NCI-H128 (cell line): Measurements from ENCODE around the gene IL20RB.

ENCODE experiments used
- DNase-seq: peaks from one replicate; lab custom pipeline; 2025; ENCODE audit not compliant: unreplicated experiment; lab: John Stamatoyannopoulos, UW

IL20RB gene, protein sequence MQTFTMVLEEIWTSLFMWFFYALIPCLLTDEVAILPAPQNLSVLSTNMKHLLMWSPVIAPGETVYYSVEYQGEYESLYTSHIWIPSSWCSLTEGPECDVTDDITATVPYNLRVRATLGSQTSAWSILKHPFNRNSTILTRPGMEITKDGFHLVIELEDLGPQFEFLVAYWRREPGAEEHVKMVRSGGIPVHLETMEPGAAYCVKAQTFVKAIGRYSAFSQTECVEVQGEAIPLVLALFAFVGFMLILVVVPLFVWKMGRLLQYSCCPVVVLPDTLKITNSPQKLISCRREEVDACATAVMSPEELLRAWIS

DNA sequence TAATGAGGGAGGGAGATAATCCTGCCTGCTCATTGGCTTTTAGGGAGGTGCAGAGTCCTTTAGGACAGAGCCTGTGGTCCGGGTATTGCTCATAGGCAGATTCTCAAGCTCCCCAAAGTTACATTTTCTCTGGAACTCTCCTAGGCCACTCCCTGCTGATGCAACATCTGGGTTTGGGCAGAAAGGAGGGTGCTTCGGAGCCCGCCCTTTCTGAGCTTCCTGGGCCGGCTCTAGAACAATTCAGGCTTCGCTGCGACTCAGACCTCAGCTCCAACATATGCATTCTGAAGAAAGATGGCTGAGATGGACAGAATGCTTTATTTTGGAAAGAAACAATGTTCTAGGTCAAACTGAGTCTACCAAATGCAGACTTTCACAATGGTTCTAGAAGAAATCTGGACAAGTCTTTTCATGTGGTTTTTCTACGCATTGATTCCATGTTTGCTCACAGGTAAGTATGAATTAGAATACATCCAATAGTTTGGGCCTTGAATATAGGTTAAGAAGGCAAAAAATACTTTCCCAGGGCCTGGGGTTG lies at the start of gene IL20RB:
TSS of gene IL20RB (plus strand) at position 233 of the 538 bp plus-strand sequence. CDS start at position 364, 131 bp downstream.
- DNase-seq = no peak

DNA sequence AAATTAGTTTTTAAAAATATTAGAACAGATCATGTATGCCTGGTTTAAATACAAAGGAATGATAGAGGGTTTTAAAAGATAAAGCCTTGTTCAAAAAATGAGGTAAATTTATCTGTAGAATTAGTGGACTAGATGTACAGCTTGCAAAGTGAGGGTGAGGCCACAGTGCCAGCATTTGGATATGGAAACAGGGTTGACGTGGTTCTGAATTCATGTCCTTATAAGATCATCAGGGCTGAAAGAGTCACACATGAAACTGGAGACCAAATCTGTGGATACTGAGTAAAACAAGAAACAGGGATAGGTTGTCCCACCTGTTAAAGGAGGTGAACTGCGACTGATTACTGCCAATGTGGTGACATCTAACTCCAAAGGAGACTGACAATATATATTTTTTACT lies 49.5 kb upstream of the IL20RB start:
- DNase-seq = no peak

DNA sequence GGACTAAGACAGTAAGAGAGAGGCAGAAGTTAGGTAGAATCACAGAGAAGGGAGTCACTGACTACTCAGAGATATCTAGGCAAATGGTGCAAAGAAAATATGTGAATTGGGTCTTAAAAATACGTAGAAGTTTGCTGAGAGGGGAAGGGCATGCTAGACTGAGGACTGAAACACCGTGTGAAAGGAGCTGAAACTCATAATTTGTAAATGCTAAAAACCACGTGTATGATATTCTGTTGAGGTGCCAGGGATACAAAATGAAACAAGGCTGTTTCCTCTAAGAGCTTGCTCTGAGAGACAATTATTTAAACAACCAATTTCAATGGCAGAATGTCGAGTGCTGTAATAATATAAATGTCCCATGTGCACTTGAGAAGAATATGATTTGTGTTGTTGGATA lies 48.6 kb upstream of the IL20RB start:
- DNase-seq = no peak

DNA sequence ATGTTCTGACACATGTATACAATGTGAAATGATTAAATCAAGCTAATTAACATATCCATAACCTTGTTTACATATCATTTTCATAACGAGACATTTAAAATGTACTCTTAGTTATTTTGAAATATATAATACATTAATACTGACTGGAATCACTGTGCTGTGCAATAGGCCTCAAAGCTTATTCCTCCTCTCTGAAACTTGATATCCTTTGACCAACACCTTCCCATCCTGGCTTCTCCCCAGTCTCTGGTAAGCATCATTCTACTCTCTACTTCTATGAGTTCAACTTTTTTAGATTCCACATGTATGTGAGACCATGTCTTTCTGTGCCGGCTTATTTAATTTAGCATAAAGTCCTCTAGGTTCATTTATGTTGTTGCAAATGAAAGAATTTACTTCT lies 47.1 kb upstream of the IL20RB start:
- DNase-seq = no peak

DNA sequence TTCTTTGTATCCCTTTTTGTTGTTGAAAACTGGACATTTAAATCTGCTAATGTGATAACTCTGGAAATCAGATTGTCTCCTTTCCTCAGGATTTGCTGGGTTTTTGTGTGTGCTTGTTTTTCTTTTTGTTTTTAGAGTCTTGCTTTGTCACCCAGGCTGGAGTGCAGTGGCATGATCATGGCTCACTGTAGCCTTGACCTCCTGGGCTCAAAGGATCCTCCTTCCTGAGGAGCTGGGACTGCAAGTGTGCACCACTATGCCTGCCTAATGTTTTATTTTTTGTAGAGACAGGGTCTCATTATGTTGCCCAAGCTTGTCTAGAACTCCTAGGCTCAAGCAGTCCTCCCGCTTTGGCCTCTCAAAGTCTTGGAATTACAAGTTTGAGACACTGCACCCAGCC lies 44.6 kb upstream of the IL20RB start:
- no peak for DNase-seq

DNA sequence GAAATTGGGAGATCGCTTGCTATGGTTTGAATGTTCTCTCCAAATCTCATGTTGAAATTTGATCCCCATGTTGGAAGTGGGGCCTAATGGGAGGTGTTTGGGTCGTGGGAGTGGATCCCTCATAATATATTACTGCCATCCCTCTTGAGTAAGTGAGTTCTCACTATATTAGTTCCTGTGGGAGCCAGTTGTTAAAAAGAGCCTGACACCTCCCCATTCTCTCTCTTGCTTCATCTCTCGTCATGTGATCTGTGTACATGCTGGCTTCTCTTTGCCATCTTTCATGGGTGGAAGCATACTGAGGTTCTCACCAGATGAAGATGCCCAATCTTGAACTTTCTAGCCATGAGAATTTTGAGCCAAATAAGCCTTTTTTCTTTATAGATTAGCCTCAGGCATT lies 43.0 kb upstream of the IL20RB start:
- no peak for DNase-seq

DNA sequence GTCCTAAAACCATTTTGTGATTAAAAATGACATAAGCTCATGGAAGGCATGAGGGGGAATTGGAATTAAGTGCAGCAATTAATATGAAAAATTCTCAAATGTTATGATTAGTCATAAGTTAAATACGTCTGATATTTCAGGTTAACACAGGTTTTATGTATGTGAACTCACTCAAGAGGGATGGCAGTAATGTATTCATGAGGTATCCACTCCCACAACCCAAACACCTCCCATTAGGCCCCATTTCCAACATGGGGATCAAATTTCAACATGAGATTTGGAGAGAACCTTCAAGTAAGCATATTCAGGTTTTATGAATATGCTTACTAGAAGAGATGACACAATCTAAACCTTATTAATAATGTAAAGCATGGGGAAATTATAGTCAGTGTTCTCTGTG lies 41.6 kb upstream of the IL20RB start:
- no peak for DNase-seq

DNA sequence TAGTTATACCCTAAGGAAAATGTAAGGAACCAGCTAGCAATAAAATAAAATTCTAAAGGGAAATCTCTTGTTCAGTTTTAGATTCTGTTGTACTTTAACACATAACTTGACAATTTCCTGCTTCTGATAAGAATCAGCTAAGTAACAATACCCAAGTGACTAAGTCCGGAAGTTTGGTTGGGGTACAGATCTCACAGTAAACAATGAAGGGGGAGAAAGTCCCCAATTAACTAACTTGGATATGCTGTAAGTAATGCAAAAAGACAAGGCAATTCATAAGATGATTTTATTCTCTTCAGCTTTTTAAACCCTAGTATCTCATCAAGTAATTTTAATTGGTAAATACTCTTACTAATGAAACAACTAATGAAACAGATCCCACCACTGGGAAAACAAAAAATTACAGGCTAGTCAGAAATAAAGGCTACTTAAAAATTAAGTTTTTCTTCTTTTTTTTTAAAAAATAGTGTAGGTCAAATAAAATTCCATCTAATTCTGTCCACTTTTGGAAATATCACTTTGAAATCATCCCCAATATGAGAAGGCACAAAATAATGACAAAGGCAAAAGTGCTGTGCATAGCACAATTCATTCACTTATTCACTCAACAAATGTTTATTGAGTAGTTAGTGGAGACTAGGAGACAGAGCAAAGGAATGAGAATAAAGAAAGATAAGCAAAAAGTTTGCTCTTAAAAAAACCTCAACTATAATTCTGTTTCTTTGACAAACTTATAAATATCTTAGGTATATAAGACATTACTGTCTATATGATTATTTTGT lies 37.8 kb upstream of the IL20RB start:
- no peak for DNase-seq

DNA sequence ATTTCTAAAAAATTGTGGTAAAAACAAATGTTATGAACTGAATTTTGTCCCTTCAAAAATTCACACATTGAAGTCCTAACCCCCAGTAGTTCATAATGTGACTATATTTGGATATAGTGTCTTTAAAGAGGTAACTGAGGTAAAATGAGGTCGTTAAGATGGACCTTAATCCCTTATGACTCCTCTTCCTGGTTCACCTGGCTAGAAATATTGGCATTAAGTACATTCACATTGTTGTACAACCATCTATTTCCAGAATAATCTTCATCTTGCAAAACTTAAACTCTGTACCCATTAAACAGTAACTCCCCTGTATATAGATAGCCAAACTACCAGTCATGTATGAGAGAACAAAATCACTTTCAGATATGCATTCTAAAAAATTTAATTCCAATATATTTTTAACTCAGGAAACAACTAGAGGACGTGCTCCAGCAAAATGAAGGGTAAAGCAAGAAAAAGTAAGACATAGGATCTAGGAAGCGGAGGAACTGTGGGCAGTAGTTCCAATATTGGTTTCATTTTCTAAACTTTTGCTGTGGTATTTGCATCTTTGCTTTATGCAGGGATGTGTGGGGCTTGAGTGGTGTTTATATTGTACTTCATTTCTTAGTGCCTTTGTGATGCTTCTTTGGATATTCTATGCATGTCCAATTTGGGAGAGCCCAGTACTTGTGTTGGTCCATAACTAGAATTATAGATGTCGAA lies 36.7 kb upstream of the IL20RB start:
- DNase-seq = no peak

DNA sequence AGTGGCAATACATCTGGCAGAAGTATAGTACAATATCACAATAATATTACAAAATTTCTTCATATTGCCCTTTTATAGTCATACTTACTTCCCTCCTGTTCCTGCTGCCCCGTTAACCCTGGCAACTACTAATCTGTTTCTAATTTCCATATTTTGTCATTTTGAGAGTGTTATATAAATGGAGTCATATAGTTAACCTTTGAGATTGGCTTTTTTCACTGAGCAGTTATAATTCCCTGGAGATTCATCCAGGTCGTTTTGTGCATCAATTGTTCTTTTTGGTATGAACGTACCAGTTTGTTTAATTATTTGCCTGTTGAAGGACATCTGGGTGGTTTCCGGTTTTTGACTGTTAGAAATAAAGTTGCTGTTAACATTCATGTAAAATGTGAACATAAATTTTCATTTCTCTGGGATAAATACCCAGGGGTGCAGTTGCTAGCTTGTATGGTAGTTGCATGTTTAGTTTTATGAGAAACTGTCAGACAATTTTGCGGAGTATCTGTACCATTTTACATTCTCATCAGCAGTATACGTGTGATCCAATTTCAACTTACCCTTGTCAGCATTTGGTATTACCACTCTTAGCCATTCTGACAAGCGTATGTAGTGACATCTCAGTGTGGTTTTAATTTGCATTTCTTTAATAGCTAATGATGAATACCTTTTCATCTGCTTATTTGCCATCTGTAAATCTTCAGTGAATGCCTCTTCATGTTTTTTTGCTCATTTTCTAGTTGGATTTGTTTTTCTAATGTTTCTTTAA lies 32.2 kb upstream of the IL20RB start:
- no peak for DNase-seq

DNA sequence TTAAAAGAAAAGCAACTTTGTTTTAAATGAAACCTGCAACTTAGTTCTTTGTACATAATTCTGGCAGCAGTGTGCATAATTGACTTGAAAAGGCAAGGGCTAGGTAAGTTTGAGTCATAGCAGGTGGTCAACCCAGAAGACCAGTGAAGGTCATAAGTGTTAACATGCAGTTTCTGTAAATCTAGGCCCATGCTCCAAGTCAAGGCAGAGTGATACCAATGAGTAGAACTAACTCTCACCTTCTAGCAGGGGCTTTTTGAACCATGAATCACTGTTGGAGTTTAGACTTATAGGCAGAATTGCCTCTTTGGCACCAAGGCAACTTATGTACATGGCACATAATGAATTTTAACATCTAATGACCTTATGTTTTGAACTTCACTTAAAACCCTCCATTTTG lies 29.5 kb upstream of the IL20RB start:
- no peak for DNase-seq

DNA sequence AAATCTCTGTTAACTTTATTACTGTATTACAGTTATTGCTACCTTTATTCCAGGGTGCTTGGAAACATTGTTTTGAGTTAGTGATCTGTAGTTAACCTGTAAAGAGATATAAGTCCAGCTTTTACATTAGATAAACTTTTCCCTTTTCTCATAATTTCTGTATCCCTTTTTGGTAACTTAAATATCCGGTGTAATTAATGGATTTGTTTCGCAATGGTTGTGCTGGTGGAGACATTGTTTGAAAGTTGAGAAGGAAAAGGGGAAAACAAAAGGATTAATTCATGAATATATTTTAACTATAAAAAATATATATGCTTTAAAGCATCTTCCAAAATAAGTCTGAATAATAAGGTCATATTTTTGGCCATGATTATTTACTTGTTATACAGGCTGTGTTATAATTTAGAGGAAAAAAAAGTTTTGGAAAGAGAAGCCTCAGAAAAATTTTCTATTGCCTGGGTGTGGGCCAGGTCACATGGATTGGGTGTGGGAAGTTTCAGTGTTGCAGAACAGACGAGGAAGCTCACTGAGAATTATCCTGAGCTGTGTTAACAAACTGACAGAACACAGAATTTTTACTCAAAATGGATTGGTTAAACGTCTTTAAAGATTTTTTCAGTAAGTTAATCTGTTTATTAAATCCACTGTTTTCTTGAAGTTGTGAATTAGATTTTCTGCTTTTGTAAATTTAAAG lies 27.7 kb upstream of the IL20RB start:
- no peak for DNase-seq

DNA sequence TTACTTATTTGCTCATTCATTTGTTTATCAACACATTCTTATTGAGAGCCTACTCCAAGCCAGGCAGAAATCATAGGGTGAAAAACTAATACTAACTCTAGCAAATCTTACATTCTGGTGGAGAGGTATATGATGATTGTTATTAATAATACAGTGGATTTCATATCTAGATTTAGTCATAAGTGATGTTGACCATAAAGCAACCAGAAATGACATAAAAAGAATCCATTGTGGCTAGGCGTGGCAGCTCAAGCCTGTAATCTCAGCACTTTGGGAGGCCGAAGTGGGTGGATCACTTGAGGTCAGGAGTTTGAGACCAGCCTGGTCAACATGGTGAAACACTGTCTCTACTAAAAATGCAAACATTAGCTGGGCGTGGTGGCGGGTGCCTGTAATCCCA lies 26.2 kb upstream of the IL20RB start:
- DNase-seq = no peak

DNA sequence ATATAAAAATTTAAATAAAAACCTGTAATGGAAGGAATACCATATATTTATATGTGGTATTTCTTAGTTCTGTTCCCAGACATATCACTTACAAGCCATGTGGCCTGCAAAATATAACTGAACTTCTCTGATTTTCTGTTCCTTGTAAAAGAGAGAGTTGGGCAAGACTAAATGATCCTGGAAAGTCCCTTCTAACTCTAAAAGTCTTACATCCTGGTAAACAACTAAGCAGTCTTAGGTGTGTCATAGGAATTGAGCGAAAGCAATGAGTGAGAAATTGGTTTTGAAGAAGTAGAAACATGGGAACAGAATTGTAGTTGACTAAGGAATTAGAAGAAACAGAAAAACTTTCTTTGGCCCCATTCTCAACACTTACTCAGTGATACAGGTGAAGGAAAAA lies 25.3 kb upstream of the IL20RB start:
- no peak for DNase-seq

DNA sequence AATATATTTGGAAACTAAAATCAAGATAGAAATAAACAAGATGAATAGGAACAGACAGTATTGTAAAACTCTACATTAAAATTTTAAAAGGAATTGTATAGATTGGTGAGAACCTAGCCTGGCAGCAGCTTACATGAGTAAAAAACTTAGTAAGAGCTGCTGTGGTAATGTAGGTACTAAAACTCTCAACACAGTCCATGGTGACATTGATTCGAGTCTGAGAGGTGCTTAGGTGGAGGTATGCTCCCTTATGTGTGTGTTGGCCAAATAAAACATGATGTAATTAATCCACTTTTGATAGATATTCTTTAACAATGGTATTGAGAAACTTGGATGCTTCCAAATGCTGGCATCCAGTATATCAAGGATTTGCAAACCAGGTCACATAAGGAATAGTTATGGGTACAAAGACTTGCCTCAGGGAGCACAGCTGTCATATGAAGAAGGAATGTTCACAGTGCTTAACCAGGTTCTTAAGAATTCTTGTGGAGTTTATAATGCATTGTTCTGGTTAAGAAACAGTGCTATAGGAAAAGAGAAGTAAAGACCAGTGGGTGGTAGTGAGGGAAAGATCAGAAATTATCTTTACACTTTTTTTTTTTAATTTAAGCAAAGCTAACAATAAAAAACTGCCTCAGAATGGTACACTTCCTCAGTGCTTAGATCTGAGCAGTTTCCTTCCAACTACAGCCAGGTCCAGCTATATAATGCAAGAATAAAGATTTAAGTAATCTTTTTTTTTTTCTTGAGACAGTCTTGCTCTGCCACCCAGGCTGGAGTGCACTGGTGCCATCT lies 24.6 kb upstream of the IL20RB start:
- DNase-seq = no peak

DNA sequence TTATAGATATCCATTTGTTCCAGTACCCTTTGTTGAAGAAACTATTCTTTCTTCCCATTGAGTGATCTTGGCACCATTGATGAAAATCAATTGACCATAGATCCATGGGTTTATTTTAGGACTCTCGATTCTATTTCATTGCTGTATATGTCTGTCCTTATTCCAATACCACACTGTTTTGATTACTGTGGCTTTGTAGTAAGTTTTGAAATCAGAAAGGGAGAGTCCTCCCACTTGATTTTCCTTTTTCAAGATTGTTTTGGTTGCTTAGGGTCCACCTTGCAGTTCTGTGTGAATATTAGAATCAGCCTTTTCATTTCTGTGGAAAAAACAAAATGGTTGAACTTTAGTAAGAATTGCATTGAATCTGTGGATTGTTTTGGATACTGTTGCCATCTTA lies 20.6 kb upstream of the IL20RB start:
- DNase-seq = no peak

DNA sequence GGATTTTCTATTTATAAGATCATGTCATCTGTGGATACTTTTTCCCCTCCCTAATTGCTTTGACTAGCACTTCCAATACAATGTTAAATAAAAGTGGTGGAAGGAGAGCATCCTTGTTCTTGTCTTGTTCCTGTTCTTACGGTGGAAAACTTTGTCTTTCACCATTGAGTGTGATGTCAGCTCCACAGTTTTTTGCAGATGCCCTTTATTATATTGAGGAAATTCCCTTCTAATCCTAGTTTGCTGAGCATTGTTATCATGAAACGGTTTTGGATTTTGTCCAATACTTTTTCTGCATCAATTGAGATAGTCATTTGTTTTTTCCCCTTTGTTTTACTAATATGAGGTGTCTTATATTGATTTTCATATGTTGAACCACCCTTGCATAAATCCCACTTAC lies 19.9 kb upstream of the IL20RB start:
- DNase-seq = no peak

DNA sequence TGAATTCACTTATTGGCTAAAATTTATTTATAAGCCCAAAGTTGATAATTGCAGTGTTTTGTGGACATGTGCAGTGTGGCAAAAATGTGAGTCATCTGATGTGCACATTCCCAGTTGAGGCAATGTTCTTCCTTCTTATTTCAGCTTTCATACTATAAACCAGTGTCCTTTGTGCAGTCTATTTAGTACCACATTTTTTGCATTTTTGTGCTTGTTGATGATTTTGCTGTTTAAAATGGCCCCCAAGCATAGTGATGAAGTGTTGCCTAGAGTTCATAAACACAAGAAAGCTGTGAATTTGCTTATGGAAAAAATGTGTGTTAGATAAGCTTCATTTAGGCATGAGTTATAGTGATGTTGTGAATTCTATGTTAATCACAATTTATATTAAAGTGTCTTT lies 19.4 kb upstream of the IL20RB start:
- DNase-seq = no peak

DNA sequence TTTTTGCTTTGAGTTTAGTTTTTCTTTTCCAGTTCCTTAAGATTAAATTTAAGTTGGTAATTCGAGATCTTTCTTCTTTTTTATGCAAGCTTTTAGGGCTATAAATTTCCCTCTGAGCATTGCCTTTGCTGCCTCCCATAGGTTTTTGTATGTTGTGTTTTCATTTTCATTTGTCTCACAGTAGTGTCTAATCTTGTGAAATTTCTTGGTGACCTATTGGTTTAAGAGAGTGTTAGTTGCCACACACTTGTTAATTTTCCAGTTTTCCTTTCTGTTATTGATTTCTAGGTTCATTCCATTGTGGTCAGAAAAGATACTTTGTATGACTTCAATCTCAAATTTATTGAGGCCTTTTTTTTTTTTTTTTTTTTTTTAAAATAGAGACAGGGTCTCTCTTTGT lies 18.3 kb upstream of the IL20RB start:
- DNase-seq = no peak

DNA sequence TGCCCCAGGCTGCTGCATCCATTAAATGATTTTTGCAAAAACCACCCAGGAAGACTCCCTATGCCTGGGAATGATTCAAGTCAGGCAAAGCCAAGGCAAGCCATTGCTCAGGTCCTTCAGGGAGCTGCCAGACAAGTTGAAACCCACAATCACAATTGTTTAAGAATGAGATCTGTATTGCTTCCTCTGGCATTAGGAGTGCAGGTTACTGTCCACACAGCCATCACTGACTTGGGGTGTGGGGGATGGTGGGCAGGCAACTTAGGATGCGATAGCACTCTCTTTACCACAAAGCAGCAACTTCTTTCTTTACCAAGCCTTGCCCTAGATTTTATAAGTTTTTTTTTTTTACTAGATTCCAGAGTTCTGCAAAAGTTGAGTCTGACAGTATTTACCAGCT lies 15.0 kb upstream of the IL20RB start:
- no peak for DNase-seq
